ENCODE data around the gene TBCA. TPM values are rescaled to one million over a fixed set of nuclear protein-coding genes. Genes with fewer than 3 reads are reported as not detected.

The TBCA gene
- total RNA-seq, 2 donors from 2014 or later = 123 to 153 TPM

- DNase-seq (no peak), ATAC-seq (no peak)
- intact Hi-C loops (cut with DNase I) = loop anchor here in 1 of 2 donors (10.0 kb wide), 1 partner anchor 359 kb away; no protein-coding TSS in a partner anchor
Measured at GRCh38 chr5:77645995-77646639, 130.0 kb downstream of the TBCA start.

- DNase-seq (no peak), ATAC-seq (peak; percentile 80 to 84)
- intact Hi-C loops (cut with DNase I) = loop anchor here in 1 of 2 donors (10.0 kb wide), 1 partner anchor 359 kb away; no protein-coding TSS in a partner anchor
Measured at GRCh38 chr5:77645158-77645994, 130.8 kb downstream of the TBCA start.

- intact Hi-C loops (cut with DNase I) = loop anchor here in 1 of 2 donors (10.0 kb wide), 1 partner anchor 360 kb away; no protein-coding TSS in a partner anchor
- DNase-seq (no peak), ATAC-seq (no peak)
Measured at GRCh38 chr5:77644371-77645157, 131.6 kb downstream of the TBCA start.

GRCh38 chr5:77643654-77644370 is 132.3 kb downstream of the TBCA start:
- intact Hi-C loops (cut with DNase I) = loop anchor here in 1 of 2 donors (10.0 kb wide), 1 partner anchor 361 kb away; no protein-coding TSS in a partner anchor
- DNase-seq = no peak
- ATAC-seq = no peak

- ATAC-seq = no peak
- intact Hi-C loops (cut with DNase I) = loop anchor here in 1 of 2 donors (10.0 kb wide), 1 partner anchor 362 kb away; no protein-coding TSS in a partner anchor
- no peak for DNase-seq
Measured at GRCh38 chr5:77642738-77643653, 133.1 kb downstream of the TBCA start.

GRCh38 chr5:77641963-77642737 is 134.0 kb downstream of the TBCA start:
- DNase-seq = no peak
- ATAC-seq = no peak
- intact Hi-C loops (cut with DNase I) = loop anchor here in 1 of 2 donors (10.0 kb wide), 1 partner anchor 363 kb away; no protein-coding TSS in a partner anchor

- intact Hi-C loops (cut with DNase I) = loop anchor here in 1 of 2 donors (10.0 kb wide), 1 partner anchor 363 kb away; no protein-coding TSS in a partner anchor
- DNase-seq (no peak), ATAC-seq (no peak)
Measured at GRCh38 chr5:77641397-77641943, 134.7 kb downstream of the TBCA start.

Other genes with a start within 250 kb of the TBCA start
- gene OTP, start 137.6 kb downstream of the TBCA start, total RNA-seq = not detected

All from left cardiac atrium (tissue), 4 donors.